Tibial nerve (tissue), 4 donors: ENCODE data around the gene LCN12. TPM values are rescaled to one million over a fixed set of nuclear protein-coding genes. Genes with fewer than 3 reads are reported as not detected.

Experiments
- DNase-seq, 2 donors: peaks; one replicate each; pipeline ENCODE4 v3.0.0-alpha.2; 2019; ENCODE audit warnings: low spot score in 2 of 2
- H3K27ac ChIP-seq, 4 donors: fragments of 200-600 bp; sonication (generic) in 3 of 4; one replicate each; pipeline ENCODE4 v1.5.1; 2017 to 2019; ENCODE audit warnings: mild to moderate bottlenecking in 1 of 4
- H3K27me3 ChIP-seq, 2 donors: fragments of 200-600 bp; sonication (generic) in 1 of 2; one replicate each; pipeline versions ENCODE4 v1.5.1 to v1.6.0; 2017 to 2019
- H3K36me3 ChIP-seq, 3 donors: fragments of 200-600 bp; sonication (generic); one replicate each; pipeline ENCODE4 v1.5.1; 2018 to 2019
- H3K4me1 ChIP-seq, 4 donors: fragments of 200-600 bp; sonication (generic) in 3 of 4; one replicate each; pipeline ENCODE4 v1.5.1; 2017 to 2019
- H3K4me3 ChIP-seq, 4 donors: fragments of 200-600 bp; sonication (generic) in 3 of 4; one replicate each; pipeline ENCODE4 v1.5.1; 2017 to 2019; ENCODE audit warnings: mild to moderate bottlenecking in 1 of 4, moderate library complexity in 1 of 4
- H3K9me3 ChIP-seq, 4 donors: fragments of 200-600 bp; sonication (generic) in 3 of 4; one replicate each; pipeline ENCODE4 v1.5.1; 2017 to 2019
- EP300 ChIP-seq, 2 donors: sonication (generic); formaldehyde crosslinking; IDR thresholded peaks; one replicate each; pipeline ENCODE4 v1.6.1; 2017; ENCODE audit warnings: antibody characterized with exemption in 2 of 2, mild to moderate bottlenecking in 1 of 2
- POLR2A ChIP-seq, 2 donors: fragments of 450-650 bp; IDR thresholded peaks; one replicate each; pipeline ENCODE4 v1.6.1; 2017; ENCODE audit warnings: antibody characterized with exemption in 2 of 2, mild to moderate bottlenecking in 2 of 2, moderate library complexity in 2 of 2
- WGBS, 2 donors: methylation state at CpG; one replicate each; pipeline ENCODE4 v1.1.5; 2018; 5-methylcytosine and 5-hydroxymethylcytosine counted together
- total RNA-seq, 4 donors: library from RNA; depleted of rRNA; stranded (reverse); fragments of >200 nt; gene quantifications; one replicate each; pipeline ENCODE4 v1.1.0, GENCODE V29; 2016
- TF ChIP-seq, protein P1 (sequence below), 5 experiments: fragments of 200-600 bp in 3 of 5; fragments of 450-650 bp in 2 of 5; sonication (generic) in 3 of 5; IDR thresholded peaks; one replicate each; pipeline ENCODE4 v1.5.1; 2016 to 2019; ENCODE audit warnings: antibody characterized with exemption in 5 of 5, mild to moderate bottlenecking in 3 of 5, moderate library complexity in 2 of 5

Gene LCN12
- total RNA-seq, 4 donors from 2014 or later, result 2.4 to 16.8 (median 7.8) TPM

DNA sequence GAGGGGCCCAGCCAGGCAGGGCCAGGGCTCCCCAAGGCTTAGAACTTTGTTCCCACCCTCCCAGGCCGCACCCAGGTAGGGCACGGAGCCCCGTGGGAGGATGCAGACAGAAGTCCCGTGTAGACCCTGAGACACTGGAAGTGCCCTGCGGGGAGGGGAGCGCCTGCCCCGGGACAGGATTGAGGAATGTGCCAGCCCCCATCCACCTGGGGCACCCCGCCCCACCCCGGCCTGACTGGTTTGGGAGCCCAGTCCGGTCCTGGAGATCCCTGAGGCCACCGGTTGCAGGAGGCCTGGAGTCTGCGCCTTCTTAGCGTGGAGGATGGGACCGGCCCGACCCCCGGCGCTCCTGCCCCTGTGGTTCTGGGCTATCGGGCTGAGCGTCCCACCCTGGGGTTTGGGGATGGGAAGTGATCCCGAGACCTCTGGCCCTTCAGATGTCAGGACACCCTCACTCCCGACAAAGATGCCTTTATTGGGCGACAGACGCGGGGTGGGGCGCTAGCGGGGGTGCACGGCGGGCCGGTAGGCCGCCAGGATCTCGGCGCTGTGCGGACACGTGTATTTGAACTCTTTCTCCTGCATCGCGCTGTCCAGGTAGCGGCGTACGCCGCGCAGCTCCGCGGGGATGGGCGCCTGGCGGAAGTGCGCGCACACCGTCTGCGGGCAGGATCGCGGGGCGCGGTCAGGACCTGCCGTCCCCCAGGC lies 42.3 kb downstream of the LCN12 start:
- peak overlapping the region in 1 of 4 donors; percentile 38 for H3K4me3 ChIP-seq
- no peak for DNase-seq
- no peaks in the 10 kb centered on the region for H3K9me3 ChIP-seq
- no peak for TF ChIP-seq POLR2A (IDR thresholded peaks at IDR 0.05)
- H3K4me1 ChIP-seq, result peaks cover 0 to 66% (median 55%) of the 10 kb centered on the region in 4 donors
- peaks cover 0 to 15% (median 0%) of the 10 kb centered on the region in 3 donors for H3K36me3 ChIP-seq
- peak overlapping the region in 2 of 4 donors; percentile 63 to 89 for H3K27ac ChIP-seq
- 63 to 69% methylated on average over 46 to 53 of the region's 54 CpGs for WGBS, 2 donors
- H3K27me3 ChIP-seq, result no peaks in the 10 kb centered on the region

DNA sequence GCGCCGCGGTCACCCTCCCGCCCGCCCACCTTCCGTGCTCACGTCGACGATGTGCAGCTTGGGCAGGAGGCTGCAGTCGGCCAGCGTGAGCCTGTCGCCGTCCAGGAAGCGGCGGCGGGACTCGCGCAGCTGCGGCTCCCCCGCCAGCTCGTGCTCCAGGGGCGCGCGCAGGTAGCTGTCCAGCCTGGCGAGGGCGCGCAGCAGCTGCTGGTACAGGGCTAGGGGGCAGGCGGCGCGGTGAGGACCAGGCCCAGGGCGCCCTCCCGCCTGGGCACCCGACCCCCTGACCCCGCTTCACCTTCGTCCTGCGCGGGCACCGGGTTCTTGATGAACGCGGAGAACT lies 42.8 kb downstream of the LCN12 start:
- Histone ChIP-seq H3K36me3 (peaks cover 0 to 15% (median 0%) of the 10 kb centered on the region in 3 donors), H3K4me3 (peak overlapping the region in 2 of 4 donors; percentile 1 to 38), H3K9me3 (no peaks in the 10 kb centered on the region), H3K27ac (peak overlapping the region; percentile 52 to 89 (median 70)), H3K4me1 (peaks cover 0 to 66% (median 57%) of the 10 kb centered on the region in 4 donors), H3K27me3 (no peaks in the 10 kb centered on the region)
- no peak for TF ChIP-seq POLR2A (IDR thresholded peaks at IDR 0.05)
- TF ChIP-seq, protein P1, sequence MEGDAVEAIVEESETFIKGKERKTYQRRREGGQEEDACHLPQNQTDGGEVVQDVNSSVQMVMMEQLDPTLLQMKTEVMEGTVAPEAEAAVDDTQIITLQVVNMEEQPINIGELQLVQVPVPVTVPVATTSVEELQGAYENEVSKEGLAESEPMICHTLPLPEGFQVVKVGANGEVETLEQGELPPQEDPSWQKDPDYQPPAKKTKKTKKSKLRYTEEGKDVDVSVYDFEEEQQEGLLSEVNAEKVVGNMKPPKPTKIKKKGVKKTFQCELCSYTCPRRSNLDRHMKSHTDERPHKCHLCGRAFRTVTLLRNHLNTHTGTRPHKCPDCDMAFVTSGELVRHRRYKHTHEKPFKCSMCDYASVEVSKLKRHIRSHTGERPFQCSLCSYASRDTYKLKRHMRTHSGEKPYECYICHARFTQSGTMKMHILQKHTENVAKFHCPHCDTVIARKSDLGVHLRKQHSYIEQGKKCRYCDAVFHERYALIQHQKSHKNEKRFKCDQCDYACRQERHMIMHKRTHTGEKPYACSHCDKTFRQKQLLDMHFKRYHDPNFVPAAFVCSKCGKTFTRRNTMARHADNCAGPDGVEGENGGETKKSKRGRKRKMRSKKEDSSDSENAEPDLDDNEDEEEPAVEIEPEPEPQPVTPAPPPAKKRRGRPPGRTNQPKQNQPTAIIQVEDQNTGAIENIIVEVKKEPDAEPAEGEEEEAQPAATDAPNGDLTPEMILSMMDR (IDR thresholded peaks at IDR 0.05), result no peak
- no peak for TF ChIP-seq EP300 (IDR thresholded peaks at IDR 0.05)
- DNase-seq, result no peak
- WGBS, 2 donors, result 53 to 62% methylated on average over 6 to 36 of the region's 40 CpGs

GRCh38 chr9:136995362-136995761 lies 43.3 kb downstream of the LCN12 start:
- Histone ChIP-seq H3K4me1 (peaks cover 0 to 72% (median 58%) of the 10 kb centered on the region in 4 donors), H3K27me3 (no peaks in the 10 kb centered on the region), H3K9me3 (no peaks in the 10 kb centered on the region), H3K4me3 (peak overlapping the region in 3 of 4 donors; percentile 1 to 38 (median 17)), H3K36me3 (peaks cover 0 to 15% (median 0%) of the 10 kb centered on the region in 3 donors), H3K27ac (peak overlapping the region; percentile 52 to 89 (median 70))
- TF ChIP-seq EP300 (IDR thresholded peaks at IDR 0.05) (no peak), POLR2A (IDR thresholded peaks at IDR 0.05) (no peak)
- TF ChIP-seq, protein P1 (IDR thresholded peaks at IDR 0.05), result no peak
- no peak for DNase-seq
- WGBS, 2 donors, result 31 to 43% methylated on average over 5 to 29 of the region's 30 CpGs

- Histone ChIP-seq H3K4me1 (peaks cover 0 to 76% (median 61%) of the 10 kb centered on the region in 4 donors), H3K27ac (peak overlapping the region; percentile 52 to 89 (median 70)), H3K4me3 (peak overlapping the region in 2 of 4 donors; percentile 26 to 38), H3K36me3 (peaks cover 0 to 15% (median 0%) of the 10 kb centered on the region in 3 donors), H3K9me3 (no peaks in the 10 kb centered on the region), H3K27me3 (no peaks in the 10 kb centered on the region)
- peak in 1 of 2 donors; percentile 21 for TF ChIP-seq EP300 (IDR thresholded peaks at IDR 0.05)
- TF ChIP-seq, protein P1 (IDR thresholded peaks at IDR 0.05), result no peak
- DNase-seq, result no peak
- WGBS, 2 donors, result 11 to 40% methylated on average over 1 to 10 of the region's 12 CpGs
Observed at GRCh38 chr9:136995772-136996311, 43.8 kb downstream of the LCN12 start.

DNA sequence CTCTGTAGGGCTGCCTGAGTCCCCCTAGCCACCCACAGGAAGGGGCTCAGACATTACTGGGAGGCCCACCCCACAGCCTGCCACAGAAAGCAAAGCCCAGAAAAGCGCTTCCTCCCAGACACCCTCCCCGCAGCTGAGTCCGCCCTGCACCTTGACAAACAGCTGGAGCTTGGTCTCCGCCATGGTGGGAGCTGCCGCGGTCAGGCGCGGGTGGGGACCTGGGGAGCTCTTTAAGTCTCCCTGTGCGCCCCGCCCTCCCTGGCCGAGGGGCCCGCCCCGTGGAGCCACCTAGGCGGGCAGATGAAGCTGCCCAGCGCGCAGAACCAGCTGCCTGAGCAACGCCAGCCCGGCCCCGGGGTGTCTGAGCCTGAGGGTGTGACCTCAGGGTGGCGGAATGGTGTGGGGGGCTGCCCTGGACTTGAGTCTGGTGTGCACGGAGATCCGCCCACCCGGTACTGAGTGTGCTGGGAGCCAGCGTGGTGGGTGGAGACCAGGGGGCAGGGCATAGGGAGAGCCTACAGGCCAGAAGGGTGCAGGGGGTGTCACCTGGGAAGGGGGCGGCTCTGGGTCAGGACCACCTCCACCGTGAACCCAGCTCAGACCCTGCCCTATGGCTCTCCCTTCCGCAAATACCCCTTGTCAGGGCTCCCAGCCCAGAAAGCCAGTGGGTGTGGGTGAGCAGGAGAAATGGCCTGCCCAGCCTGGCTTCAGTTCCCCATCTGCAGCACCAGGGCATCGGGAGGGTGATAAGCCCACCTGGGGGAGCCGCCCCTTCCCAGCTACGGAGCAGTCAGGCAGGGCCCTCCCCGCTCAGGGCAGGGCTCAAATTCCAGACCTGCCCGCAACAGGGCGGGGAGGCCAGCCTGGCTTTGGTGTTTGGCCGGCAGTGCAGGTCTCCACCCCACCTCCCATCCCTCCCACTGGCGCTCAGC lies 44.6 kb downstream of the LCN12 start, which contains the start of gene CLIC3:
Gene CLIC3, minus strand, starts transcription at position 208 of the 932 bp plus-strand sequence. Its CDS starts 25 bp downstream, at position 183.
- peaks cover 0 to 75% (median 61%) of the 10 kb centered on the region in 4 donors for H3K4me1 ChIP-seq
- 21 to 34% methylated on average over 23 to 29 of the region's 35 CpGs for WGBS, 2 donors
- H3K36me3 ChIP-seq, result peaks cover 0 to 15% (median 0%) of the 10 kb centered on the region in 3 donors
- H3K9me3 ChIP-seq, result no peaks in the 10 kb centered on the region
- no peak for DNase-seq
- H3K4me3 ChIP-seq, result peak within 1 kb of the TSS; percentile 1 to 38 (median 26)
- H3K27ac ChIP-seq, result peak within 1 kb of the TSS; percentile 52 to 89 (median 70)
- no peaks in the 10 kb centered on the region for H3K27me3 ChIP-seq
- no peak for TF ChIP-seq POLR2A (IDR thresholded peaks at IDR 0.05)
- TF ChIP-seq EP300 (IDR thresholded peaks at IDR 0.05), result no peak
- TF ChIP-seq, protein P1 (IDR thresholded peaks at IDR 0.05), result no peak
